ENCODE data around the gene ZFR2.
"Not testable (repeated sequence)": the region's sequence is repeated elsewhere in the genome, so short reads cannot be mapped to it uniquely, and the experiment has no call there.

ZFR2 gene

DNA sequence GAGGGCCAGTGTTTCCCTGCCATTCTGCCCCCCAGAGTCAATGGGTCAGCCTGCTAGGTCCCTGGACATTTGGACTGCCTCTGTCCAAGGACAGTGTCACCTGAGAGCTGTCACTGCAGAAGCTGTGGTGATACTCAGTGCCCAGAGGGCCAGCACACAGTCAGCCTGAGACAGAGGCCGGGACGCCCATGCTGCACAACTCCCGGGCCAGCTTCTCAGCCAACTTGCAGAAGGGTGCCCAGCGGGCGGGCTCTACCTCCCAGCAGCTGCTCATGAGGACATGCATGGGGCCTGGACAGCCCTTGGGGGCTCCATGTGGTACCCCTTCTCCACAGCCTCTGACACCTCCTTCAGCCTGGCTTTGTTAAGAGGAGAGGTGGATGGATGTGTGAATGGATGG is 93.0 kb downstream of the ZFR2 start:
- in situ Hi-C loops (cut with MboI; ENCODE audit: low sequenced_read_pairs) = no loop called here

DNA sequence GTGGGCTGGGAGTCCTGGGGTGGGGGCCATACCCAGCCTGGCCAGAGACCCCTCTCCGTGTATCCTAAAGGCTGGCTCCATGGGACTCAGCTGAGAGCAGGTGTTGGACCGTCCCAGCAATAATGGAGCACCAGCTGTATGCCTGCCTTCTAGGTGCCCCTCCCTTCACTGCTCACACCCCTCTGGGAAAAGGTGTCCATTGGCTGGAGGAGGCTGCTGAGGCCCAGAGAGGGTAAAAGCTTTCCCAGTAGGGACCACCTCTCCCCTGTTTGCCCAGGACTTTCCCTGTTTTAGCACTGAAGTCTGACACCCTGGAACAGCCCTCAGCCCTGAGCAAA is 93.5 kb downstream of the ZFR2 start:
- in situ Hi-C loops (cut with MboI; ENCODE audit: low sequenced_read_pairs) = no loop called here

DNA sequence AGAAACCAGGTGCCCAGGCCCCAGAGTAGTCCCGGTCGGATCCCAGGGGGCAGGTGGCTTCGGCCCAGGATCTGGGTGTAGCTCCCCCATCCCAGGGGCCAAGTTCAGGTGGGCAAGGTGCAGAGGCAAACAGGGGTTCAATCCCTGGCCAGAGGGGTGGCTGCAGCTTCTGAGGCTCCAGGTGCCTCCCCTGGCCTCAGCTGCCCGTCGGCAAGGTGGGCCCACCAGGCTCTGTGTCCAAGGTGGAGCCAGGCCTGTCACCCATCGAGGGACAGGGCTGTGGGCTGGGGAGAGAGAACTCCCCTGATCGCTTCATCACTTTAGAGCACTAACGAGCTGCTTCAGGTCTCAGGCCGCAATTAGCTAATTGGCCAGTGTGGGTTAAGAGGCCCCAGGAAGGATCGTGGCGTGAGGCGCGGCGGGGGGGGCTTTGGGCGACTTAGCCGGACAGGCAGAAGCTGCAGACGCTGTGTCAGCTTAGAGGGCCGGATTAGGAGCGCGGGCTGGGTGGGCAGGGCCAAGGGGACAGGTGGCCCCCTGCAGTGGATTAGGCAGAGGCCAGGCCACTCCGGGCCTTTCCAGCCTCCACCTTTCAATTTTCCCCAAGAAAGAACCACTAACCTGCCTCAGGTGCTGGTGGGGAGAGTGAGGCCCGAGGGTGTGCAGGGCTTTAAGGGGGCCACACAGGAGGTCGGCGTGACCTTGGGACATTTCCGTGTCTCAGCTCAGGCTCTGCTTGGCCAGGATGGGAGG is 94.0 kb downstream of the ZFR2 start:
- in situ Hi-C loops (cut with MboI; ENCODE audit: low sequenced_read_pairs) = no loop called here

DNA sequence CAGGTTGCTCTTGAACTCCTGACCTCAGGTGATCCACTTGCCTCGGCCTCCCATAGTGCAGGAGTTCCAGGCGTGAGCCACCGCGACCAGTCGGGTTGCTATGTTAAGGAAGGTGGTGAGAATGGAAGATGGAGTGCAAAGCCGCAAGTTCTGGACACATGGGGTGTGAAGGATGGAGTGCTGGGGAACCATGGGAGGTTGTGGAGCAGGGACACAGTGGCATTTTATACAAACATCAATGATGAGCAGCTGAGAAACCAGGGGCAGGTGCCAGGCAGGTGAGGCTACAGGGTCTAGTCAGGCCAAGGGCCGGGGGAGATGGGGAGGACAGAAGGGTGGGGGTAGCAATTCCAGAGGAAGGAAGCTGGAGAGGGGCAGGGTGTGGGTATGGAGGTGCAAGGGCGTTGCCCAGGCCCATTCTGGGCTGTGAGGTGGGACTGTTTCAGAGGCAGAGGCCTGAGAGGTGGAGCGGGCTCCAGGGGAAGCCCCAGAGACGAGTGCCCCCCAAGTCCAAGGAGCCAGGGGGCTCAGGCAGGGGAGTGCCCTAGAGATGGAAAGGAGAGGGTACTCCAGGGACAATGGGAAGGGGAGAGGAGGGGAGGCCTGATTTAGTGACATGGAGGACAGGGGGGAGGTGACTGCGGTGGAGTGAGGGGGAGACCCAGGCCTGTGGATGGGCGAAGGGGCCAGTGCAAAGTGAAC is 94.9 kb downstream of the ZFR2 start:
- in situ Hi-C loops (cut with MboI; ENCODE audit: low sequenced_read_pairs) = no loop called here

DNA sequence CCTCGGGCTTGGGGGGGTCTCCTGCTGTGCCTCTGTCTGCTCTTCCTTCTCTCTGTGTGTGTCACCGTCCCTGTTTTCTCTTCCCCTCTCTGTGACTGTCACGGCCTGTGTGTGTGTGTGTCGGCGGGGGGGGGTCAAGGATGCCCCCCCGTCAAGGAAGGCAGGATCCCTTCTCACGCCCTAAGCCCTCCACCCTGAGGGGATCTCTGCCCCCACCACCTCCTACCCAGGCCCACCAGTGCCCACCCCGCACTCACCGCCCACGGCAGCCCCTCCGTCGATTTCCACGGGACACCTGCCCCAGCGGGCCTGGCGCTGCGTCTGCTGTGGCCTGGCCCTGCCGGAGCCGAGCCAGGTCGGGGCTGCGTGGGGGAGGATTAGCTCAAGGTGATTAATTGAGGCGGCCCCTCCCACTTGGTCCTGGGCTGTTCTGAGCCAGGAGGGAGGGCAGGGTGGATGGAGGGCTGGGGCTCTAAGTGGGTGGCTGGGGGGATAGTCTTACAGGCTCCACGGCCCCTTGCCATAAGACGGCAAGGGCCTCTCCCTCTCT is 96.9 kb downstream of the ZFR2 start, which contains the start of gene RAX2:
RAX2 (minus strand) TSS at position 323 of the 550 bp plus-strand sequence. CDS start 486 bp downstream, outside the sequence.
- in situ Hi-C loops (cut with MboI; ENCODE audit: low sequenced_read_pairs) = no loop called here

DNA sequence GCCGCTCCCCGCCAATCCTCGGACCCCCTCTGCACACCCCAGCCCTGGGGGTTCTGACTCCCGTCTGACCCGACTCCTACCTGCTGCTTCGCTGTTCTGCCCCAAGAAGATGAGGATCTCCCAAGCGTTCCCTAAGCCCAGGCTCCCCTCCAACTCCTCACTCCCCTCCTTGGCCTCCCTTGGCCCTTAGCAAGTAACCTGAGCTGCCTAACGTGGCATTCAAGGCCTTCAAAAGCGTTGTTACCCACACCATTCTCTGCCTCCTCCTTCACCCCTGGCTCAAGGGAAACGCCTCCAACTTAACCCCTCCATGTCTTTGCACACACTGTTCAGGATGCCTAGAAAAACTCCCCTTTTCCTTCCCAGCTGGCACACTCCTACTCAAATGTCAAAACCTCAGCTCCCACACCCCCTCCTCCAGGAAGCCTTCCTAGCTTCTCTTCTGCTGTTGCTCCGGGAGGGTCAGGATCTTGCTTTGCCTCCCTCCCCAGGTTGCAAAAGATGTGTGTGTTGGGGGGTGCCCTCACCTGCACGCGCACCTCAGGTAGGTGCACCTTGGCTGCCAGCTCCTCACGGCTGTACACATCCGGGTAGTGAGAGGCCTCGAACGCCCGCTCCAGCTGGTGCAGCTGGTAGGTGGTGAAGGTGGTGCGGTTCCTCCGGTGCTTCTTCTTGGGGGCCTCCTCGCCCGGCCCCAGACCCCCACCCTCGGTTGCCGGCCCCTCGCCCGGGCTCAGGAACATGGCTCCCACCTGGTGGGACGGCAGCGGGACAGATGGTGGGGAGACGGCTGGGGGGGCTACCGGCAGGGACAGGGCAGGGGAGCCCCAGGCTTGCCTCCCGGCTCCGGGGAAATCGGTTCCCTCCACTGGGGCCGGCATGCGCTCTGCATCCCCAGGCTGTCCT is 97.6 kb downstream of the ZFR2 start:
- in situ Hi-C loops (cut with MboI; ENCODE audit: low sequenced_read_pairs) = no loop called here

DNA sequence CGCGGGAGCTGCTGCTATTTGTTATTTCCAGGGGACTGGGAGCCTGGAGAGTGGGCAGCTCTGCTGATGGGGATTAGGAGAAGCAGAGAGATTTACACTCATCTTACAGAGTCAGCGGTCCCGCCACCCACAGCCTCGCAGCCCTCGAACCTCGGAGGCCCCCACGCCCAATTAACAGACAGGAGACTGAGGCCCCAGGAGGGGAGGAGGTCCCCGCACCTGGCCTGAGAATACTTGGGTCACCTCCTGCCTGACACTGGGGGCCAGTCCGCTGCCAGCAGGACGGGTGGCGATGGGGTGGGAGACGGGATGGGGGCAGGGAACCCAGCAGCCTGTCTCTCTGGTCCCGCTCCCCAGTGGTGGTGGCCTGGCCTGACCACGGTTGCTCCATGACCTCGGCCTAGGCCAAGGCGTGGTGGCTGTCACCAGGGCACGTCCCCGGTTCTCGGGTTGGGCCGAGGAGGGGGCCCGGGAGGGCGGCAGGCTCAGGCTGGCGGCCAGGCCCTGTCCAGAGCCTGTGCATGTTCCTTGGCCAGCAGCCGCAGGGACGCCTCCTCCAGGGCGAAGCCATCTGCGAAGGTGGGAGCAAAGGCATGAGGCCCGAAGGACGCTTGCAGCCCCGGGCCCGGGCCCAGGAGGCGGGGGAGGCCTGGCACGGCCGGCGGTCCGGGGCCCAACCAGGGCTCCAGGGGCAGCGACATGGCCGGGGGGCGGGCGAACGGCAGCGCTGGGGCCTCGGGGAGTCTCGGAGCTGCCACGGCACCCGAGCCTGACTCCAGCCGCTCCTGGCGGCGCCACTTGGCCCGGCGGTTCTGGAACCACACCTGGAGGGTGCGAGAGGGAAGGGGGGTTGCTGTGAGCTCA is 98.5 kb downstream of the ZFR2 start:
- in situ Hi-C loops (cut with MboI; ENCODE audit: low sequenced_read_pairs) = no loop called here

DNA sequence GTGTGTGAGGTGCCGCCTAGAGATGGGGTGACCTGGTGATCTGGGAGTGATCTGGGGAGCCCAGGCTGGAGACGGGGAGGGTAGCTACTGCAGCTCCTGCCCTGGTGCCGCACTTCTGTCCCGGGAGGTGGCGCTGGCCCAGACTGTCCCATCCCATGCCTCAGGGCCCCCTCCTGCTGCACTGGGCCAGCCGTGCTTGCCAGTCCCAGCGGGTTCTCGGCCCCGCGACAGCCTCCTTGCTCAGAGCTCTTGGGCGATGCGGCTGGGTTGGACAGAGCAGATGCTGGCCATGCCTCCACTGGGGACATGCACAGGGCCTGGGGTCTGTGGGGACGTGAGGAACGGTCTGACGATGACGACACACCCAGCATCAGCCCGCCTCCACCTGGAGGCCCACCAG is 99.3 kb downstream of the ZFR2 start:
- in situ Hi-C loops (cut with MboI; ENCODE audit: low sequenced_read_pairs) = no loop called here

DNA sequence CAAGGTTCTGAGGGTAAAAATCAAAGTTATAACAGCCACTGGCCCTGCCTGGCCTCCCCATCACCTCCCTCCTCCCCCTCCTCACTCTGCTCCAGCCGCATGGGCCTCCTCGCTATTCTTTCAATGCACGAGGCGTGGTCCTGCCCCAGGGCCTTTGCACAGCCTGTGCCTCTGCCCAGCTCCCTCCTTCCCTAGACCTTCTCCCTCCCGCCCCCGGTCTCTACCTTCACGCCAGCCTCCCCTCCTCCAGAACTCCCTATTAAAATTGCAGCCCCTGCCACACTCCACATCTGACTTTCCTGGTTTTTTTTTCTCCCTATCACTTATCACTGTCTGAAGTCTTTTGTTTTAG is 100.1 kb downstream of the ZFR2 start:
- in situ Hi-C loops (cut with MboI; ENCODE audit: low sequenced_read_pairs) = no loop called here

DNA sequence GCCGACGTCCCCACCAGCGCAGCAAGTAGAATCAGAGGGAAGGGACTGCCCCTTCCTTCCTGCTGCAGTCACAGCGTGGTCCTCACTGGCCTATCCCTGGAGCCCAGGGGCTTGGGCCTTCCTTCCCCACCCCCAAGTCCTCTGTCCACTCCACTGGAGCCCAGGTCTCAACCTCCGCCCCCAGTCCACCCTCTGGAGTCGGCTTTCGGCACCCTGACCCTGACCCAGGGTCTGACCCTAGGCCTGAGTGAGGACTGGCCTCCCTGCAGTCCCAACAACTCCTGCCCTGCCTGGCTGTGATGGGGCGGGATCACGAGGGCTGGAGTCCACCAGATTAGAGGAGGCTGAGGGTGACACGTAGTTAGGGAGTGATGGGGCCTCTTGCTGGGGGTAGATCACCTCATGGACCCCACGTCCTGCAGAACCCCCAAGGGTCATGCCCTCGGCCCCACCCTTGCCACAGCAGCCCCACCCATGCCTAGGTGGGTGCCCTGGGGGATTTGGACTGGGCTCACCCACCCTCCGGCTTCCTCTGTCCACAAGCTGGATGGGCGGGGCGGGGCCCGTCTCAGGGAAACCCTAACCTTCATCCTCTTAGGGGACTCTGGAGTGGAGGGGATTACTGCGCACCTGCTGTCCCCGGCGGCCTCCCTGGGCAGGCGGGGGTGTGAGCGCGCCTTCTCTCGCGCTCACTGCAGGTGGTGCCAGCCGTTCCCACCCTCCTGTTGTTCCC is 100.7 kb downstream of the ZFR2 start:
- in situ Hi-C loops (cut with MboI; ENCODE audit: low sequenced_read_pairs) = no loop called here

DNA sequence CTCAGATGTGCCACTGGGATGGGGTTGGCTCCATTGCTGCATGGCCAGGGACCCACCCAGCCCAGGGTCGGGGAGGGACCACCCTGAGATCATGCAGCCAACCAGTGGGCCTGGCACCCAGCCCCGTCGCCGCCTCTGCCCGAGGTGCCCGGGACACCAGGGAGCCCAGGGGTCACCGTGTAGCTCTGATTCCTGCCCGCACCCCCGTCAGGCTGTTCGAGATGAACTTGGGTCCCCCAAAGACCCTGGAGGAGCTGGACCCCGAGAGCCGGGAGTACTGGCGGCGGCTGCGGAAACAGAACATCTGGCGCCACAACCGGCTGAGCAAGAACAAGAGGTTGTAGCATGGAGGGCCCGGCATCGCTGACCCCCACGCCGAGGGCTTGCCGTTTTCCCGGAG is 101.8 kb downstream of the ZFR2 start:
- in situ Hi-C loops (cut with MboI; ENCODE audit: low sequenced_read_pairs) = no loop called here

DNA sequence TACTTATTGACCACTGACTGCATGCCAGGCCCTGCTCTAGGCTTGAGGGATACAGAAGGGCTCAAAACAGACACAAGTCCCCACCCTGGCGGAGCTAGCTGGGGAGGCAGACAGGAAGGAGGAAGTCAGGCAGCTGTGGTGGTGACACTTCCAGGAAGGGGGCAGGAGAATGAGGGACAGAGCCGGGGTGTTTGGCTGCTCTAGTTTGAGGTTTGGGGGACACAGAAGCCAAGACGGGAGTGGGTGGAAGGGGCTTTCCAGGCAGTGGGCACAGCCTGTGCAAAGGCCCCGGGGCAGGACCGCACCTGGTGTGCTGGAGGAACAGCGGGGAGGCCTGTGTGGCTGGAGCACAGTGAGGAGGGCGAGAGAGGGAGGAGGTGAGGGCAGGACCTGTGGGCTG is 102.3 kb downstream of the ZFR2 start:
- in situ Hi-C loops (cut with MboI; ENCODE audit: low sequenced_read_pairs) = no loop called here

DNA sequence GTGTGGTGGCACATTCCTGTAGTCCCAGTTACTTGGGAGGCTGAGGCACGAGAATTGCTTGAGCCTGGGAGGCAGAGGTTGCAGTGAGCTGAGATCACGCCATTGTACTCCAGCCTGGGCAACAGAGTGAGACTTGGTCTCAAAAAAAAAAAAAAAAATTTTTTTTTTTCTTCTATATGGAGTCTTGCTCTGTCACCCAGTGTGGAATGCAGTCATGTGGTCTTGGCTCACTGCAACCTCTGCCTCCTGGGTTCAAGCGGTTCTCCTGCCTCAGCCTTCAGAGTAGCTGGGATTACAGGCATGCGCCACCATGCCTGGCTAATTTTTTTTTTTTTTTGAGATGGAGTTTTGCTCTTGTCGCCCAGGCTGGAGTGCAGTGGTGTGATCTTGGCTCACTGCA is 103.1 kb downstream of the ZFR2 start:
- in situ Hi-C loops (cut with MboI; ENCODE audit: low sequenced_read_pairs) = not testable (repeated sequence)

DNA sequence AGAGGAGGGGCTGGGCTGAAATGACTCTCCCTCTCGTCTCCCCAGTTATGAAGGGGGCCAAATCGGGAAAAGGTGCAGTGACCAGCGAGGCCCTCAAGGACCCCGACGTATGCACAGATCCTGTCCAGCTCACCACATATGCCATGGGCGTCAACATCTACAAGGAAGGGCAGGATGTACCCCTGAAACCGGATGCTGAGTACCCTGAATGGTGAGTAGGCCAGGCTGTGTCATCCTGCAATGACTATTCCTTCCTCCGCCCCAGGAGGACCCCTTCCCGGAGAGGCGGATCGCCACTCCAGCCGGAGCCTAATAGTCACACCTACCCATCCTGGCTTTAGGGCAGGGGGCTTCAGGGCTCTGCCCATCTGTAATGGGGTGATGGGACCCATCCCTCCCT is 103.7 kb downstream of the ZFR2 start:
- in situ Hi-C loops (cut with MboI; ENCODE audit: low sequenced_read_pairs) = no loop called here

DNA sequence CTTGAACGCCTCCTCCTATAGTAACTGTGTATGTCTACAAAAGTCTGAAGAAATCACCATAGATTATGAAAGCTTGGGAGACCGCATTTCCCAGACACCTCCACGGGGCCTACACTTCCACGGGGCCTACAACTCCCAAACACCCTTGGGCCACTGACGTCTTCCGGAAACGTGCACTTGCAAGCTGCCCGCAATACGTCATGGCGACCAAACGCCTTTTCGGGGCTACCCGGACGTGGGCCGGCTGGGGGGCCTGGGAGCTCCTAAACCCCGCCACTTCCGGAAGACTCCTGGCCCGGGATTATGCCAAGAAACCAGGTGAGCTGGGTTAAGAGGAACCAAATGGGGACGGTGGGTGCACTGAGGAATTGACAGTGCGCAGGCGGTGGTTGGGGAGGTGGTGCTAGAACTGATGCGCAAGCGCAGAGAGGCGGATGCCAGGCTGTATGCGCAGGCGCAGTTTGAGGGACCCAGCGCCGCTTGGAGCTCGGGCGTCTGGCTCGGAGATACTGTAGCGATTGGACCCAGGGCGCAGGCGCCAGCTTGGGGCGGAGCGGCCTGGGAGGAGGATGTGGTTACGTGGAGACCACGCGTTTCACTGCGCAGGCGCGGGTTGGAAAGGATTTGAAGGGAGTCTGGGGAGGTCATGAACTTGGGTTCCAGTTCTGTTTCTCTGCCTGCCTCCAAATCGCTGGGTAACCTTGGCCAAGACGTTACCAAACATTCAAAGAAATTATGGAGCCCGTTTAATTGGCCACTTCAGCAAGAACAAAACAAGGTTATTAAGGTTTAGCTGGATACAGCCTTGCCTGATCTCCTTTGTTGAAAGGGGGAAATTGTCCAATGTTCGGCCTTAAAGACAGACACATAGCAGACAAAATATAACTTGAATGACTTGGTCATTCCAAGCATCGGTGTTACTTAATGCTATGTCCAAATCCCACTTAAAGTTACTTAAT is 106.1 kb downstream of the ZFR2 start, which contains the start of gene MRPL54:
MRPL54 (plus strand) TSS at position 182 of the 959 bp plus-strand sequence; CDS start at position 201, 19 bp downstream.
- in situ Hi-C loops (cut with MboI; ENCODE audit: low sequenced_read_pairs) = no loop called here

DNA sequence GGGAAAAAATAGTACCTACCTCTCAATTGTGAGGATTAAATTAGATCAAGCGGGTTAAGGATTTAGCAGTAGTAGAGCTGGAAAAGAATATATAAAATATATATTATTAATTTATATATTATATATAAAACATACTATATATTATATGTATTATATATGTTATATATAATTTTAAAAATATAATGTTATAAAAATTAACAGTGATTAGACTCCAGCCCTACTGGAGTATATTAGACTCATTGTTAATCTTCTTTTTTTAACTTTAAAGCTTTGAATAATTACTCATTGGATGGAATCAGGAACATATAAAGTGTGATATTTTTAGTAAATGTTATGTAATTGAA is 106.7 kb downstream of the ZFR2 start:
- in situ Hi-C loops (cut with MboI; ENCODE audit: low sequenced_read_pairs) = no loop called here

DNA sequence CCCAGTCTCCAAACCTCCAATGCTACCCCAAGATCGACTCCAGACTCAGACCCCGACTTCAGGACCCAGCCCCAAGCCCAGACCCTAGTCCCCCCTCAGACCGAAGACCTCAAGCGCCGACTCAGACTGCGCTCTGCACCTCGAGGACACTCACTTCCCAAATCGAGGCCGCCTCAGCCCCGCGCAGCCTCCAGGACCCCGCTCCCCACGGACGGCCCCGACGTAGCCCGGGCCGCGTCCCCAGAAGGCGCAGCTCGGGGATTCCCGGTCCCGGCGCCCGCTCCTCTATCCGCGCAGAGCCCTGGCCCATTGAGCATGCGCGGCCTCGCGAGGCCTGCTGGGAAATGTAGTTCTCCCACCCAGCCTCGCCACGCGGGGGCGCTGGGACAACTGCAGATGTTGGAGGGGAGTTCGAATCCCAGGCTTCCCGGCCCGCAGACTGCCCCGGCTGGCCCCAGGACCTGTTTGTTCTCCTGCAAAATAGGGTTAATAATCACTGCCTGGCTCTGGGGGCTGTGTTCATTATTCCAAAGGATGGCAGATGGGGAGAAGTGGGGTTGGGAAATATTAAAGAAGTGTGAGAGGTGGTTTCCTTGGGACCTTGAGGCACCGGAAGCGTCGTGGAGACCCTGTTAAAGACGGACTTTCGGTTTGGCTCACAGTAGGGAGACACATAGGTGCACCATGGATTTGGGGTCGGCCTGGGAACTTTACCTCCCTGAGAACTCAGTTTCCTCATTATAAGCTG is 107.3 kb downstream of the ZFR2 start, which contains the start of gene APBA3:
APBA3 (minus strand) TSS at position 311 of the 748 bp plus-strand sequence. CDS start 1,428 bp downstream, outside the sequence.
- in situ Hi-C loops (cut with MboI; ENCODE audit: low sequenced_read_pairs) = no loop called here

DNA sequence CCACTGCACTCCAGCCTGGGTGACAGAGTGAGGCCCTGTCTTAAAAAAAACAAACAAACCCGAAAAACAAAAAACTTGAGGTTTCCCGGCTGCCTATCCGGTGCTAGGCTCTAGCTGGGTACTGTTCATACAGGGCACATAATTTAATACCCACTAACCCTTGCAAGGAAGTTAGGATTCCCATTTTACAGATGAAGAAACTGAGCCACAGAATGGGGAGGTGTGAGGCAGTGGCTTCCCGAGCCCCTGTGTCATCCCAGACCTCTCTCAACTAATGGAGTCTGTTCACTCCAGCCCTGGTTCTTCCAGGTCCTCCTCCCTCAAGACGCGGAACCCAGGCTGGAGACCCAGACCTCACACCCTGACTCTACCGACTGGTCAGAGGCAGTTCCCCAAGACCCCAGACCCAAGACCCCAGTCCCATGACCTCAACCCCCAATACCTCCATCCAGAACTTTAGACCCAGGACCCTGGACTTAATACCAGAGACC is 107.9 kb downstream of the ZFR2 start:
- in situ Hi-C loops (cut with MboI; ENCODE audit: low sequenced_read_pairs) = no loop called here

All from HL-60/S4 treated with phorbol 12-myristate 13-acetate at 8.2 ng/mL for 4 days and 3 days (cell line).